ENCODE results near the gene HIGD1C. TPM values are rescaled to one million over a fixed set of nuclear protein-coding genes. Genes with fewer than 3 reads are reported as not detected.

HIGD1C gene
- total and polyA plus RNA-seq, 2 experiments from 2014 or later, result not detected

- TF ChIP-seq EZH2phosphoT487 (IDR thresholded peaks at IDR 0.05; ENCODE audit: unreplicated experiment) (no peak), JUNB (IDR thresholded peaks at IDR 0.05; ENCODE audit: unreplicated experiment) (no peak), CREB1 (CRISPR knock-in tag; IDR thresholded peaks at IDR 0.05; ENCODE audit: low read depth) (no peak), ZNF331 (CRISPR knock-in tag; IDR thresholded peaks at IDR 0.05; ENCODE audit: low read depth) (no peak), ETS1 (IDR thresholded peaks at IDR 0.05) (no peak), CTCF (conservative IDR thresholded peaks at IDR 0.05; ENCODE audit: low read depth in 2 of 2) (no peak)
Observed at GRCh38 chr12:50922820-50923219, 29.5 kb upstream of the HIGD1C start (continued).

GRCh38 chr12:50923361-50924130, 28.8 kb upstream of the HIGD1C start:
- Histone ChIP-seq H4K20me1 (replicated peaks; ENCODE audit: insufficient read depth) (no peaks in the 10 kb centered on the region), H3K4me3 (peak overlapping the region; percentile 63), H3K27ac (ENCODE audit: low read depth) (peak overlapping the region; percentile 91), H3K36me3 (ENCODE audit: insufficient read depth) (no peaks in the 10 kb centered on the region), H3K4me2 (peak overlapping the region; percentile 91), H2AFZ (no peak overlapping the region), H3K79me2 (replicated peaks; ENCODE audit: insufficient read depth) (peaks cover 34% of the 10 kb centered on the region), H3K27me3 (ENCODE audit: insufficient read depth) (no peaks in the 10 kb centered on the region), H3K9me2 (ENCODE audit: insufficient read depth) (no peaks in the 10 kb centered on the region), H3K4me1 (ENCODE audit: insufficient read depth) (peaks cover 51% of the 10 kb centered on the region), H3F3A (replicated peaks; ENCODE audit: low read depth) (0 out of 2 replicates have a peak, but pooled peaks cover 16% of the 10 kb centered on the region)
- H3K36me3 Mint-ChIP-seq (ENCODE audit: low read depth), result peaks cover 4% of the 10 kb centered on the region; the same call in 2 of the 3 replicates
- ATAC-seq (no peak; the same call in 2 of the 3 replicates), DNase-seq (ENCODE audit: low spot score) (no peak)
- H3K27ac Mint-ChIP-seq, result peak overlapping the region; percentile 88
- peak overlapping the region; percentile 82 for H3K4me3 Mint-ChIP-seq
- peaks cover 2% of the 10 kb centered on the region for H3K27me3 Mint-ChIP-seq (ENCODE audit: insufficient read depth, low read depth, poor library complexity)
- H3K4me1 Mint-ChIP-seq, result peaks cover 37% of the 10 kb centered on the region
- H3K9me3 Mint-ChIP-seq, result peaks cover 5% of the 10 kb centered on the region; the same call in 2 of the 3 replicates
- TF ChIP-seq ZNF462 (CRISPR knock-in tag; IDR thresholded peaks at IDR 0.05) (no peak), CTCF (conservative IDR thresholded peaks at IDR 0.05; ENCODE audit: low read depth in 2 of 2) (no peak), STAT1 (IDR thresholded peaks at IDR 0.05; ENCODE audit: unreplicated experiment) (no peak), JUNB (IDR thresholded peaks at IDR 0.05; ENCODE audit: unreplicated experiment) (no peak), EZH2 (IDR thresholded peaks at IDR 0.05; ENCODE audit: low read depth, unreplicated experiment) (no peak), ZNF114 (CRISPR knock-in tag; IDR thresholded peaks at IDR 0.05) (no peak)
